G401 (cell line): Measurements from ENCODE around the gene DCBLD1. TPM values are rescaled to one million over a fixed set of nuclear protein-coding genes. Genes with fewer than 3 reads are reported as not detected.
"Not testable (repeated sequence)": the region's sequence is repeated elsewhere in the genome, so short reads cannot be mapped to it uniquely, and the experiment has no call there.

Experiments used
- DNase-seq: peaks from one replicate; pipeline ENCODE4 v3.0.0-alpha.2; 2015; ENCODE audit warnings: low spot score
- in situ Hi-C: cut with HindIII; loops from 2 replicates; pipeline ENCODE4 v1.10.0; 2016; ENCODE audit warnings: low sequenced_read_pairs, mixed read lengths
- total RNA-seq: library from RNA; depleted of rRNA; stranded (reverse); fragments of >200 nt; shearing (Covaris generic); gene quantifications from 2 replicates; pipeline ENCODE4 v1.2.3, GENCODE V29; 2014

Gene DCBLD1
- total RNA-seq, 1 experiment from 2014 or later: not detected

- in situ Hi-C loops, DNase-seq: not testable (repeated sequence)
Measured at GRCh38 chr6:117468527-117468926, 13.9 kb upstream of the DCBLD1 start.

- in situ Hi-C loops: no loop called here
- DNase-seq: no peak
Measured at GRCh38 chr6:117469356-117469755, 13.1 kb upstream of the DCBLD1 start.

- no peak for DNase-seq
- in situ Hi-C loops: no loop called here
Measured at GRCh38 chr6:117469791-117470190, 12.7 kb upstream of the DCBLD1 start.

DNA sequence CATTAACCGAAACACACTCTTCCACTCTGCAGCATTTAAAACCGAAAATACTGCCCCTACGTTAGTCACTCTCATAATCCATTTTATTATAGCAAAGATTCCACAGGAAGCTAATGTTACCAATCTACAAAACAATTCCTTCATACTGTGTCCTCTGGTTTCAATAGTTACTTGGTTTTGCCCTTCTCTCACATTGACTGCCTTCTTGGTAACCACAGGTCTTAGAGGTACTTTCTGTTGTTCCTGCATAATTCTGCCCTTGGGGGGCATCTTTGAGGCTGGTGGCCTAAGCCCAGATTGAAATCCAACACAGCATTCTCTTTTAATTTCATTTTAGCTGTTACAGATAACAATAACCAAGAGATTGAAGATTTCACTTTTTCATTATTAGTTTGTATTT, 9.8 kb upstream of the DCBLD1 start:
- no peak for DNase-seq
- in situ Hi-C loops: no loop called here

- in situ Hi-C loops: no loop called here
- DNase-seq: no peak
Measured at GRCh38 chr6:117473401-117473800, 9.1 kb upstream of the DCBLD1 start.

GRCh38 chr6:117477988-117478852, 4.3 kb upstream of the DCBLD1 start:
- in situ Hi-C loops: no loop called here
- DNase-seq: no peak

DNA sequence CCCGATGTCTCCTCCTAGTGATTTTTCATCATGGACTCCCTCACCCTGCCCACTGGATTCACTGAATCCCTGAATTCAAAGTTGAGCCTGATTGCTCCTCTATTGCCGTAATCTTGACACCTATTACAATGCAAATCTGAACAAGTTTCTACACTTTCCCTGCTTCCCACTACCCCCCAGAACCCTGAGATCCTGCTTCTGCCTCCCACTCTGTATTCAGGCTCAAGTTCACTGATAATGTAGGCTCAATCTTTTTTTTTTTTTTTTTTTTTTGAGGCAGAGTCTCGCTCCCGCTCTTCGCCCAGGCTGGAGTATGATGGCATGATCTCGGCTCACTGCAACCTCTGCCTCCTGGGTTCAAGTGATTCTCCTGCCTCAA, 3.6 kb upstream of the DCBLD1 start:
- DNase-seq: no peak
- in situ Hi-C loops: no loop called here

DNA sequence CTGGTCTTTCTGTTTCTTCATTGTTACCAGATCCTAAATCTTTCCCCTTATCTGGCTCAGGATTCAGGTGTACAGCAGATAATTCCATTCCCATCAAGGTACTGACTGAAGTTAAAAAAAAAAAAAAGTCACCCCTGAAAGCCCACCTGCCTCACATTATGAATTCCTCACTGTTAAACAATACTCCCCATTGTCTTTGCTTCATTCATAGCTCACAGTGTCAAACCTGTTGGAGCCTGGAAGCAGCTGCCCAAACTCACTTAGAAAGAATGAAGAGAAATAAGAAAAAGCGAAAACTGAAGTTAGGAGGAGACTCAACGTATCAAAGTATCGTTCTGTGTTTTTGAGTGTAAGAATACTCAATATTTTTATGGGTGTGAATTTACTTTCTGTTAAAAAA, 1.8 kb upstream of the DCBLD1 start:
- in situ Hi-C loops: no loop called here

DNA sequence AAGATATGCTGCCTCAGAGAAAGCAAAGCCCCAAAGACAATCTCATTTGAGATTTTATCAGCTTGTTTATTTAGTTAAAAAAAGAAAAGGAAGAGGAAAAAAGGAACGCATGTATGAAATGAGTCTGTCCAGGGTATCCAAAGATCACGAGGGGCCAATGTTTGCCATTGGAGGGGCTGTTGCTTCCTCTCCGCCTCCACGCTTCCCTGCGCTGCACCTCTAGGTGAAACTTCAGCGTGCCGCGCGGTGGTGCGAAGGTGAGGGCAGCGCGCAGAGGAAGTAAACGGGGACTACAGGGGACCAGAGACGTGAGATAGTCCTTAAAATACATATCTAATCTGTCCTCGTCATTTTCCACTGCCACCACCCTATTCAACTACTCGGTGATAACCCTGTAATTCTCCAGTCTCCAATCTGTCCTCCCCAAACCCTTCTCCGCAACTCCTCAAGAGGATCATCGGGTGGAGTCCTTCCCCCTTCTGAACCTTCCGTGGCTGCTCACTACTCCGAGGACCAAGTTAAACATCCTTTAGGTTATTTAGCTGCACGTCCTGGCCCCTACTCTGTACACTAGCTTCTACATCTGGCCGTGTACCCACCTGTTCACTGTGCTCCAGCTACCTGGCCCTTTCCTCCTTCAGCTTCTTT, 1.1 kb upstream of the DCBLD1 start:
- in situ Hi-C loops: no loop called here

More for the DNA sequence above, 1.8 kb upstream of the DCBLD1 start:
- DNase-seq: peak; percentile 4

GRCh38 chr6:117481926-117482239, 591 bp upstream of the DCBLD1 start:
- DNase-seq: peak; percentile 28
- in situ Hi-C loops: no loop called here

More for the DNA sequence above, 1.1 kb upstream of the DCBLD1 start:
- no peak for DNase-seq

GRCh38 chr6:117483004-117483644, 650 bp downstream of the DCBLD1 start:
- in situ Hi-C loops: no loop called here
- peak; percentile 68 for DNase-seq

DNA sequence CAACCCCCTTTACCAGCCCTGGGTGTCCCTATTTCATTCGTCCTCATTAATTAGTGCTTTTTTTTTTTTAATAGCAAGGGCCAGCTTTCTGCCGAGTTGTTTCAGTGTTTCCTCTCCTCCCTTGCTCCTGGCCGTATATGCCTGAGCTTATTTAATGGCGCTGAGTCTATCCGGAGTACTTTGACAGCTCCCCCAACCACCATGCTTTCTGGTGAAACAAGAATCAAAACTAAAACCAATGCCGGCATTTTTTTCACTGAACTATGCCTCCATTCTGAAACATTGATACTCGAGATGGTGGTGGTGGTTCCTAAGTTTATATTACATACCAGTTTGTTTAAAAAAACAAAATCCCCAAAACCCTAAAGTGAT, 1.2 kb downstream of the DCBLD1 start:
- in situ Hi-C loops: no loop called here
- DNase-seq: no peak

DNA sequence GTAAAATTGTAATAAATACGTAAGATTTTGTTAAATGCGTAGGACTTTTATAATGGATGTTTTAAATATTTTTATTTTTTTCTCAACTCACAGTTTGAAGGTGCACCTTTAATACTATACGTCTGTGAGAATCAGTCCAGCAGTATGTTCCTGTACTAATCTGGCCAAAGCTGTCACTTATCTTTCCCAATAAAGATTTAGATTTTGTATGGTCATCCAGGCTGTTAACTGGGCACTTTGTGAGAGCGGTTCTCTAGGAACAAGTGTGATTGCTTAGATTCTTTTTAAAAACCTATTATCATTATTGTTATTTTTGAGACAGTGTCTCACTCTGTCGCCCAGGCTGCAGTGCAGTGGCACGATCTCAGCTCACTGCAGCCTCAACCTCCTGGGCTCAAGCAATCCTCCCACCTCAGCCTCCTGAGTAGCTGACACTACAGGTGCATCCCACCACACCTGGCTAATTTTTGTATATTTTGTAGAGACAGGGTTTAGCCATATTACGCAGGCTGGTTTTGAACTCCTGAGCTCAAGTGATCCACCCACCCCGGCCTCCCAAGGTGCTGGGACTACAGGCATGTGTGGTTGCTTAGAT, 1.7 kb downstream of the DCBLD1 start:
- in situ Hi-C loops: no loop called here

DNA sequence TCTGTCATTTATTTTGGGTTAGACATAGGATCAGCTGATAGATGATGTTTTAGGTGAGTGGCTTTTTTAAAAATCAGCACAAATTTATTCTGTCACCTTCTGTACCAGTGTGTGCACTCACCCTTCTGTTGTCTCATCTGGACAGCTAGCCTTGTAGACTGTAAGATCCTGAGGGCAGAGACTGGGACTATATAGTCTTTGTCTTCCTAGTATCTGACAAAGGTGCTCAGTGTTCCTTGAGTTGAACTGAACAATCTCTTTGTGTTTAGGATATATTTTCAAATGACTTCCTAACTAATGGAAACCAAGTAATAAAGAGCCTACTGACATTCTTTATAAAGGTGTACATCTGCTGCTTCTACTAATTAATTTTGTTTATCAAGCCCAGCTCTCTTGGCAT, 3.0 kb downstream of the DCBLD1 start:
- no peak for DNase-seq
- in situ Hi-C loops: no loop called here

More for the DNA sequence above, 1.7 kb downstream of the DCBLD1 start:
- DNase-seq: no peak

GRCh38 chr6:117487821-117488220, 5.3 kb downstream of the DCBLD1 start:
- in situ Hi-C loops: no loop called here
- no peak for DNase-seq

- in situ Hi-C loops: no loop called here
- no peak for DNase-seq
Measured at GRCh38 chr6:117489003-117489402, 6.5 kb downstream of the DCBLD1 start.

DNA sequence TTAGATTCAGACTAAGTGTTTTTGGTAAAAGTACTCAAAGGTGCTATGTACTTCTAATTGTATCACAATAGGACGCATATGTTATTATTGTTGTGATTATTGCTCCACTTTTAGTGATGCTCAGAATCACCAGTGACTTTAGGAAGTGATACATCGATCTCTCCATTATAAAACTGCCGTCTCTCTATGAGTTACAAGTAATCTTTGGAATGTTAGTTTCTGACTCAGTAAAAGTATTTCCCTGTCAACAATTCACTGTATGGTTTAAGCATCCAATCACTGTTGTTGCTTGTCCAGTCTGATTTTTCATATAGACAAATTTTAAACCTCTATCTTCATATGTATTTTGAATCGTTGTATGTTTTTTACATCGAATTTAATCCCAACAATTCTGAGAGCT, 9.4 kb downstream of the DCBLD1 start:
- in situ Hi-C loops: no loop called here
- DNase-seq: no peak

GRCh38 chr6:117493470-117493869, 11.0 kb downstream of the DCBLD1 start:
- in situ Hi-C loops: no loop called here

DNA sequence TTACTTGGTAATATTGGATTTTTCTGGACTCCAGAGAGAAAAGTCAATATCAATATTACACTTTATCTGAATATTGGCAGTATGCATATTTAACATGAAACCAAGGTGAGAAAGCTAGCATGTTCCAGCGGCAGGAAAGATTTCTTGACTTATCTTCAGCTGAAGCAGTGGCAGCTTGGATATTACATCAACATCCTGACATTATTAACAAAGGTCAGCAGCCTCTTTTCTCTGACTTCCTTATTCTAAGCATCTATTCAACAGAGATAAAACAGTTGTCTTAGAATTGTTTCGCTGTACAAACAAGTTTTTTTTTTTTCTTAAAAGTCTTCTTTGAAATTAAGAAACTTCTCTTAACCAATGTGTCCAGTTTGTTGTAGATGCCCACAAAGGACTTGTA, 11.8 kb downstream of the DCBLD1 start:
- in situ Hi-C loops: no loop called here
- DNase-seq: no peak

More at GRCh38 chr6:117493470-117493869, 11.0 kb downstream of the DCBLD1 start:
- DNase-seq: no peak

DNA sequence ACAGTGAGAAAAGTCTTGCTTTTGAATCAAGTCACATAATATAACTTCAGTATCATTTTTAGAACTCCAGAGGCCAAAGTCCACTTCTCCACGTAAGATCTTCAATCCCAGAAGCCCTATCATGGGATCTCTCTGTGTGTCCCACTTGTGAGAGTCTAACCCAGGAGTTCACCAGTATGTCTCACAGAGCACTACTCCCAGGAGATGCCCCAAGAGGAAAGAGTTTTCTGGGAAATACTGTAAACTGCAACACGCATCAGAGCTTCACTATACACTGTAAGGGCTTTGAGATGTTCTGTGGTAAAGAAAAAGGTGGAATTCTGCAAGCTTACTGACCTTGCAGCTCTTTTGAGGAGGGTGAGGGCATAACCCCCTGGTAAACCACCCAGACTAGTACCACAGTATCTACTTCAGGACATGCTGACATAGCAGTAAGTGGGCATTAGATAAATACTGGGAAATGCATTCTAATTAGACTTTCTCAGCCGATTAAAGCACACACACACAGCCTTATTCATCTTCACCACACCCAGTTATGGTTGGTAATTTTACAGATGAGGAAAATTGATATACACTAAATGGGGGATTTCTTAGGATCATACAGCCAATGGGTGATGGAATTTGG, 12.3 kb downstream of the DCBLD1 start:
- DNase-seq: no peak
- in situ Hi-C loops: no loop called here
